HL-60 (cell line): ENCODE measurements around the gene TMEM208.

ENCODE experiments used
- DNase-seq, 2 experiments: peaks; one replicate each; pipeline ENCODE4 v3.0.0-alpha.2; 2010 to 2020; ENCODE audit warnings: low read depth in 1 of 2, low spot score in 1 of 2
- H3K27ac ChIP-seq: fragments of 250-450 bp; sonication (Bioruptor Pico); replicated peaks from 2 replicates; pipeline ENCODE4 v1.5.1; 2020; ENCODE audit warnings: mild to moderate bottlenecking, moderate library complexity
- H3K27me3 ChIP-seq: fragments of 250-450 bp; sonication (Bioruptor Pico); 2 replicates; pipeline ENCODE4 v1.5.1; 2021; ENCODE audit warnings: mild to moderate bottlenecking, moderate library complexity; ENCODE audit not compliant: insufficient read depth, poor library complexity, severe bottlenecking
- H3K4me3 ChIP-seq: replicated peaks from 2 replicates; pipeline ENCODE4 v1.5.1; 2011; ENCODE audit warnings: mild to moderate bottlenecking, control low read depth, low read length; ENCODE audit not compliant: insufficient read depth
- CTCF ChIP-seq: IDR thresholded peaks from one replicate; pipeline ENCODE4 v1.5.1; 2011; ENCODE audit warnings: low read length, control low read depth, inconsistent platforms; ENCODE audit not compliant: insufficient read depth
- GABPA ChIP-seq: IDR thresholded peaks from 2 replicates; pipeline ENCODE4 v1.6.1; 2012; ENCODE audit warnings: low read depth
- POLR2AphosphoS5 ChIP-seq: IDR thresholded peaks from 2 replicates; pipeline ENCODE4 v1.6.1; 2012; ENCODE audit warnings: low read depth
- REST ChIP-seq: IDR thresholded peaks from 2 replicates; pipeline ENCODE4 v1.6.1; 2012; ENCODE audit warnings: low read depth; ENCODE audit not compliant: insufficient replicate concordance
- SPI1 ChIP-seq: IDR thresholded peaks from 2 replicates; pipeline ENCODE4 v1.6.1; 2012; ENCODE audit warnings: low read depth, mild to moderate bottlenecking, borderline replicate concordance

The TMEM208 gene

DNA sequence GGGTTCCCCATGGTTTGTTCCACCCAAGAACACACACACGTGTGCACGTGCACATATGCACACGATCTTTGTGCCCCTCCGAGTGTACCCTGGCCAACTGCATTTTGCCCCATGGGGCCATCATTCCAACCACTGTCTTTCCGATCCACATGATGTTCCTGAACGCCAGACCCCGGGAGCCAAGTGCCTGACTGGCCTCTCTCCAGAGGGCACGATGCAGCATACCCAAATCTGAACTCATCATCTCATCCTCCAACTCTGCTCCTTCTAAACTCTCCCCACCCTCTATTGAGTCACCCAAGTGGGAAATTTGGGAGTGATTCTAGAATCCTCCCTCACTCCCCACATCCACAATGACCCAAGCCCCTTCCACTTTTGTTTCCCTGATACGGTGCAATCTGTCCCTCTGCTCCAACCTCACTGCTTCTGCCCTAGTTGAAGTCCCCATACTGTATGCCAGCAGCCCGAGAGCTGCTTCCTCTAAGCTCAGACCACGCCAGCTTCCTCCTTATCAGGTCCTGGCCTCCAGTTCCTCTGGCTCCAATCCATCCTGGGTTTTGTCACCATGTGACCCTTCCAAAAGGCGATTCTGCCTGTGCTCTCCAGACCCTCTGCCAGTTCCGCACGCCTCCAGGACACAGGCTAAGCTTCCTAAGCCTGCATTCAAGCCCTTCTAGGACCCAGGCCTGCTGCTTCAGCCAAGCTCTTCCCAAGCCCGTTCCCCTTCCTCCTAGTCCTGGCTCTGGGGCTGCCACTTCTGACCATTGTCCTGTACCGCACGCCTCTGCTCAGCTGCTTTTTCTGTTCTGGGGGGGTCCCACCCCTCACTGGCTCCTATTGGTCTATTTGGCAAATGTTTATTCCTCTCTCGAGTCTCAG lies 10.1 kb upstream of the TMEM208 start:
- peak; percentile 55 to 64 for DNase-seq
- TF ChIP-seq REST, result no peak
- peak; percentile 42; the same call in 1 of the 2 replicates for TF ChIP-seq SPI1
- no peak for TF ChIP-seq POLR2AphosphoS5
- no peak for TF ChIP-seq GABPA
- no peak for TF ChIP-seq CTCF
- H3K27ac ChIP-seq, result no peak overlapping the region
- no peaks in the 10 kb centered on the region for H3K27me3 ChIP-seq
- no peak overlapping the region for H3K4me3 ChIP-seq

DNA sequence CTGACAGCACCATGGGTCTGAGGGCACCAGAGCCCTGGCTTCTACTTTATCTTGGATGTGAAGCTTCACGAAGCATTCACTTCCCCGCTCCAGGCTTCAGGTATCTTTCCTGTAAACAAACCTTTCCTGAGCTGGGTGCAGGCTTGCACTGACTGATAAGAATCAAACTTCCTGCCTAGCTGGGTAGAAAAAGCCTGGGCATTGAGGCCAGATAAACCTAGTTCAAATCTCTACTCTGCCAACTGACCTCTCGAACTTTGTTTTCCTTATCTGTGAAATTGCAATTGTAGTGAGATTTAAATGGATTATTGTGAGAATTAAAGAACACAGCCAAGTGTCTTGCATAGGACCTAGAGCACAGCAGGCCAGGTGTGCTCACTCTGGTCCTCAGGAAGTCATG lies 2.9 kb upstream of the TMEM208 start:
- no peak for TF ChIP-seq GABPA
- H3K27ac ChIP-seq, result no peak overlapping the region
- no peaks in the 10 kb centered on the region for H3K27me3 ChIP-seq
- no peak for DNase-seq
- H3K4me3 ChIP-seq, result no peak overlapping the region

GRCh38 chr16:67226295-67226803 lies 581 bp upstream of the TMEM208 start:
- no peak for DNase-seq
- Histone ChIP-seq H3K27ac (peak overlapping the region; percentile 58), H3K4me3 (peak overlapping the region; percentile 100), H3K27me3 (no peaks in the 10 kb centered on the region)
- no peak for TF ChIP-seq CTCF
- TF ChIP-seq GABPA, result no peak
- no peak for TF ChIP-seq REST
- no peak for TF ChIP-seq SPI1
- TF ChIP-seq POLR2AphosphoS5, result no peak

DNA sequence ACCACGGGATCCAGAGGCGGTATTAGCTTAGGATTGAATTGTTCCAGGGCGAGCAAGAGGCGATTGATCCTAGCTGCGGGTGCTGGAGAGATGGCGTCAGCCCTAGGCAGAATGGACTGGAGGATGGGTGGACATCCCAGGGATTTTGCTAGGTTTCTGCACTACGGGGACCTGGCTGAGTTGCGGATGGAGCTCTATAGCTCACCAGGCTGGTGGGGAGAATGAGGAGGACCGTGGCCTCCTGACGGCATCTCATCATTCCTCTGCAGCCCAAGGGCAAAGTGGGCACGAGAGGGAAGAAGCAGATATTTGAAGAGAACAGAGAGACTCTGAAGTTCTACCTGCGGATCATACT lies 614 bp downstream of the TMEM208 start:
- TF ChIP-seq GABPA, result no peak
- TF ChIP-seq POLR2AphosphoS5, result no peak
- no peak for TF ChIP-seq REST
- no peak for TF ChIP-seq CTCF
- no peak for TF ChIP-seq SPI1
- H3K4me3 ChIP-seq, result peak overlapping the region; percentile 100
- no peak for DNase-seq
- H3K27me3 ChIP-seq, result no peaks in the 10 kb centered on the region
- H3K27ac ChIP-seq, result peak overlapping the region; percentile 49
